Ishikawa (cell line): Measurements from ENCODE around the gene BEND6.

ENCODE experiments used
- CREB1 ChIP-seq: IDR thresholded peaks from 2 replicates; pipeline ENCODE4 v1.6.1; 2012; ENCODE audit warnings: low read depth
- EGR1 ChIP-seq: IDR thresholded peaks from 2 replicates; pipeline ENCODE4 v1.6.1; 2012
- EP300 ChIP-seq: IDR thresholded peaks from 2 replicates; pipeline ENCODE4 v1.6.1; 2012; ENCODE audit warnings: borderline replicate concordance
- FOXM1 ChIP-seq: IDR thresholded peaks from 2 replicates; pipeline ENCODE4 v1.6.1; 2012; ENCODE audit warnings: low read depth, borderline replicate concordance
- NFIC ChIP-seq: IDR thresholded peaks from 2 replicates; pipeline ENCODE4 v1.6.1; 2012
- RAD21 ChIP-seq: IDR thresholded peaks from 2 replicates; pipeline ENCODE4 v1.6.1; 2012; ENCODE audit warnings: low read depth
- TAF1 ChIP-seq: IDR thresholded peaks from 2 replicates; pipeline ENCODE4 v1.6.1; 2012; ENCODE audit warnings: low read depth, mild to moderate bottlenecking
- TCF12 ChIP-seq: IDR thresholded peaks from 2 replicates; pipeline ENCODE4 v1.6.1; 2012; ENCODE audit warnings: low read depth
- TEAD4 ChIP-seq: IDR thresholded peaks from 2 replicates; pipeline ENCODE4 v1.6.1; 2012
- YY1 ChIP-seq: IDR thresholded peaks from 2 replicates; pipeline ENCODE4 v1.6.1; 2012; ENCODE audit warnings: low read depth
- ZBTB7A ChIP-seq: IDR thresholded peaks from 2 replicates; pipeline ENCODE4 v1.6.1; 2012; ENCODE audit warnings: low read depth
- TF ChIP-seq, protein P1 (sequence below): IDR thresholded peaks from 2 replicates; pipeline ENCODE4 v1.6.1; 2012
- TF ChIP-seq, protein P2 (sequence below): IDR thresholded peaks from 2 replicates; pipeline ENCODE4 v1.6.1; 2012; ENCODE audit warnings: low read depth, mild to moderate bottlenecking

DNA sequence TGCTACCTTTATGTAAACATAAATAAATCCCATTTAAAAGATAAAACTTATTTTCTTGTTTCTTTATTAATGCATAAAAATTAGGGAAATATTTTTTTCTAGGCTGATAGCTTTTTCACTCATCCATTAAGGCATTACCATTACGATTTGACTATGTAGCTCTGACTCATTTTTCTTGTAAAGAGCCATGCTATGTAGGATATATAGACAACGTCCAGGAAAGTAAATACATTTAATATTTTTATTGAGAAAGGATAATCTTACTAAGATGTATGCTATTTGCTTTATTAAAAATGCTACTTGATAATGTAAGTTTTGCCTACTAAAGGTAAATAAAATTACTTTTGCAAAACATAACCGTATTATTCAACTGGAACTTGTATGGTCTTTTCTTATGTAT is 72.4 kb downstream of the BEND6 start:
- no peak for TF ChIP-seq EP300
- TF ChIP-seq EGR1, result no peak
- no peak for TF ChIP-seq FOXM1
- TF ChIP-seq TAF1, result no peak
- TF ChIP-seq RAD21, result no peak
- no peak for TF ChIP-seq TEAD4
- no peak for TF ChIP-seq ZBTB7A
- no peak for TF ChIP-seq NFIC
- no peak for TF ChIP-seq CREB1
- no peak for TF ChIP-seq TCF12
- TF ChIP-seq, protein P1, sequence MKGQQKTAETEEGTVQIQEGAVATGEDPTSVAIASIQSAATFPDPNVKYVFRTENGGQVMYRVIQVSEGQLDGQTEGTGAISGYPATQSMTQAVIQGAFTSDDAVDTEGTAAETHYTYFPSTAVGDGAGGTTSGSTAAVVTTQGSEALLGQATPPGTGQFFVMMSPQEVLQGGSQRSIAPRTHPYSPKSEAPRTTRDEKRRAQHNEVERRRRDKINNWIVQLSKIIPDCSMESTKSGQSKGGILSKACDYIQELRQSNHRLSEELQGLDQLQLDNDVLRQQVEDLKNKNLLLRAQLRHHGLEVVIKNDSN, result no peak
- no peak for TF ChIP-seq YY1
- TF ChIP-seq, protein P2, sequence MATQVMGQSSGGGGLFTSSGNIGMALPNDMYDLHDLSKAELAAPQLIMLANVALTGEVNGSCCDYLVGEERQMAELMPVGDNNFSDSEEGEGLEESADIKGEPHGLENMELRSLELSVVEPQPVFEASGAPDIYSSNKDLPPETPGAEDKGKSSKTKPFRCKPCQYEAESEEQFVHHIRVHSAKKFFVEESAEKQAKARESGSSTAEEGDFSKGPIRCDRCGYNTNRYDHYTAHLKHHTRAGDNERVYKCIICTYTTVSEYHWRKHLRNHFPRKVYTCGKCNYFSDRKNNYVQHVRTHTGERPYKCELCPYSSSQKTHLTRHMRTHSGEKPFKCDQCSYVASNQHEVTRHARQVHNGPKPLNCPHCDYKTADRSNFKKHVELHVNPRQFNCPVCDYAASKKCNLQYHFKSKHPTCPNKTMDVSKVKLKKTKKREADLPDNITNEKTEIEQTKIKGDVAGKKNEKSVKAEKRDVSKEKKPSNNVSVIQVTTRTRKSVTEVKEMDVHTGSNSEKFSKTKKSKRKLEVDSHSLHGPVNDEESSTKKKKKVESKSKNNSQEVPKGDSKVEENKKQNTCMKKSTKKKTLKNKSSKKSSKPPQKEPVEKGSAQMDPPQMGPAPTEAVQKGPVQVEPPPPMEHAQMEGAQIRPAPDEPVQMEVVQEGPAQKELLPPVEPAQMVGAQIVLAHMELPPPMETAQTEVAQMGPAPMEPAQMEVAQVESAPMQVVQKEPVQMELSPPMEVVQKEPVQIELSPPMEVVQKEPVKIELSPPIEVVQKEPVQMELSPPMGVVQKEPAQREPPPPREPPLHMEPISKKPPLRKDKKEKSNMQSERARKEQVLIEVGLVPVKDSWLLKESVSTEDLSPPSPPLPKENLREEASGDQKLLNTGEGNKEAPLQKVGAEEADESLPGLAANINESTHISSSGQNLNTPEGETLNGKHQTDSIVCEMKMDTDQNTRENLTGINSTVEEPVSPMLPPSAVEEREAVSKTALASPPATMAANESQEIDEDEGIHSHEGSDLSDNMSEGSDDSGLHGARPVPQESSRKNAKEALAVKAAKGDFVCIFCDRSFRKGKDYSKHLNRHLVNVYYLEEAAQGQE, result no peak
